Liver (tissue), 3 donors: ENCODE measurements around the gene GULP1.

Experiments
- CTCF ChIP-seq: fragments of 150-350 bp; IDR thresholded peaks from 2 replicates; pipeline ENCODE4 v1.5.1; 2017; ENCODE audit warnings: improper control_type of control experiment, low read depth, low read length; ENCODE audit not compliant: missing input control
- EGR1 ChIP-seq, 2 donors: IDR thresholded peaks; 2 replicates each; pipeline ENCODE4 v1.6.1; 2016 to 2018; ENCODE audit warnings: antibody characterized with exemption in 2 of 2, low read depth in 2 of 2
- REST ChIP-seq: IDR thresholded peaks from 2 replicates; pipeline ENCODE4 v1.6.1; 2016; ENCODE audit warnings: antibody characterized with exemption, mild to moderate bottlenecking
- donor health status: healthy.
- donor health status: healthy.

GRCh38 chr2:188570370-188570769 lies 278.7 kb downstream of the GULP1 start:
- TF ChIP-seq EGR1 (IDR thresholded peaks at IDR 0.05; ENCODE audit: low read depth in 2 of 2): no peak
- TF ChIP-seq REST: no peak
- TF ChIP-seq CTCF: no peak
